ENCODE data around the gene CCDC194.
A peak's percentile ranks its signal among the peaks of the same experiment; 100 is the strongest.

Gene CCDC194

GRCh38 chr19:17393914-17394313 lies at the start of gene CCDC194:
CCDC194 (minus strand) TSS chr19:17394196; CDS start chr19:17394158, 38 bp downstream.
- DNase-seq = no peak

GRCh38 chr19:17441241-17442021 lies 47.4 kb upstream of the CCDC194 start:
- peak; percentile 42 for DNase-seq

- no peak for DNase-seq
Measured at GRCh38 chr19:17436874-17437267, 42.9 kb upstream of the CCDC194 start.

GRCh38 chr19:17436094-17436873 lies 42.3 kb upstream of the CCDC194 start:
- no peak for DNase-seq

- no peak for DNase-seq
Measured at GRCh38 chr19:17435218-17435617, 41.2 kb upstream of the CCDC194 start.

GRCh38 chr19:17431417-17431816 lies 37.4 kb upstream of the CCDC194 start:
- no peak for DNase-seq

- DNase-seq = no peak
Measured at GRCh38 chr19:17429641-17430113, 35.7 kb upstream of the CCDC194 start.

GRCh38 chr19:17424743-17425365 lies 30.9 kb upstream of the CCDC194 start:
- DNase-seq = no peak

GRCh38 chr19:17423429-17424208 lies 29.6 kb upstream of the CCDC194 start:
- no peak for DNase-seq

GRCh38 chr19:17421942-17422341 lies 27.9 kb upstream of the CCDC194 start:
- no peak for DNase-seq

- peak; percentile 18 for DNase-seq
Measured at GRCh38 chr19:17420475-17420924, 26.5 kb upstream of the CCDC194 start.

GRCh38 chr19:17419621-17420474 lies 25.9 kb upstream of the CCDC194 start, which contains the start of gene MVB12A:
MVB12A (plus strand) TSS chr19:17420047; CDS start chr19:17420136, 89 bp downstream.
- DNase-seq = peak; percentile 99

- no peak for DNase-seq
Measured at GRCh38 chr19:17419154-17419620, 25.2 kb upstream of the CCDC194 start.

- no peak for DNase-seq
Measured at GRCh38 chr19:17418710-17419109, 24.7 kb upstream of the CCDC194 start.

GRCh38 chr19:17415121-17415520 lies 21.1 kb upstream of the CCDC194 start:
- DNase-seq = peak; percentile 71

- DNase-seq = no peak
Measured at GRCh38 chr19:17414097-17414496, 20.1 kb upstream of the CCDC194 start.

- DNase-seq = no peak
Measured at GRCh38 chr19:17411801-17412200, 17.8 kb upstream of the CCDC194 start.

GRCh38 chr19:17409990-17410389 lies 16.0 kb upstream of the CCDC194 start:
- DNase-seq = no peak

- DNase-seq = no peak
Measured at GRCh38 chr19:17406887-17407196, 12.8 kb upstream of the CCDC194 start.

GRCh38 chr19:17406046-17406886 lies 12.3 kb upstream of the CCDC194 start:
- DNase-seq = no peak

Measured in NCI-H2171 treated with DMSO at 0.1 percent for 48 hours (cell line).